Adrenal gland (tissue), 12 donors: ENCODE data around the gene FPR1. TPM values are rescaled to one million over a fixed set of nuclear protein-coding genes. Genes with fewer than 3 reads are reported as not detected.

Source experiments
- DNase-seq, 7 donors: peaks; one replicate each; pipeline ENCODE4 v3.0.0-alpha.2; 2019 to 2020
- H3K27ac ChIP-seq, 5 donors: fragments of 200-600 bp; sonication (generic) in 4 of 5; 1 replicate in 3 of 5; 2 replicates in 2 of 5; pipeline versions ENCODE4 v1.5.1 to v1.8.0; 2016 to 2020; ENCODE audit warnings: mild to moderate bottlenecking in 1 of 5
- H3K27me3 ChIP-seq: fragments of 200-600 bp; 2 replicates; pipeline ENCODE4 v1.8.0; 2021
- H3K36me3 ChIP-seq, 2 donors: fragments of 200-600 bp; replicated peaks in 1 of 2; 1 replicate in 1 of 2; 2 replicates in 1 of 2; pipeline versions ENCODE4 v1.5.1 to v1.8.0; 2018 to 2022
- H3K4me1 ChIP-seq, 2 donors: fragments of 200-600 bp; replicated peaks in 1 of 2; 1 replicate in 1 of 2; 2 replicates in 1 of 2; pipeline versions ENCODE4 v1.5.1 to v1.8.0; 2018 to 2021
- H3K4me3 ChIP-seq, 4 donors: fragments of 200-600 bp; sonication (generic) in 3 of 4; one replicate each; pipeline ENCODE4 v1.5.1; 2016 to 2018
- H3K9me3 ChIP-seq, 3 donors: fragments of 200-600 bp; sonication (generic) in 1 of 3; replicated peaks in 1 of 3; 1 replicate in 2 of 3; 2 replicates in 1 of 3; pipeline versions ENCODE4 v1.5.1 to v1.8.0; 2016 to 2021
- POLR2A ChIP-seq, 2 donors: fragments of 450-650 bp; IDR thresholded peaks; one replicate each; pipeline ENCODE4 v1.6.1; 2017; ENCODE audit warnings: antibody characterized with exemption in 2 of 2, mild to moderate bottlenecking in 2 of 2, moderate library complexity in 1 of 2
- WGBS, 4 donors: extraction: QIAGEN DNeasy Blood & Tissue Kit in 2 of 4; methylation state at CpG; one replicate each; pipeline versions ENCODE4 v1.1.5 to v1.1.7; 2013 to 2017; 5-methylcytosine and 5-hydroxymethylcytosine counted together
- intact Hi-C, 2 donors: fragments of 100-400 bp; cut with DNase I; formaldehyde crosslinking; loops; one replicate each; pipeline versions ENCODE4 v1.14.1 to v1.15.0; 2022 to 2023
- polyA plus RNA-seq, 3 donors: library from polyadenylated mRNA; stranded (reverse); fragments of 200-250 nt in 2 of 3; fragments of 350-450 nt in 1 of 3; fragmentation: Illumina TruSeq in 1 of 3; extraction: RNeasy Lipid Tissue Mini Kit (QIAGEN cat#74804) in 1 of 3; gene quantifications; one replicate each; pipeline ENCODE4 v1.2.3, GENCODE V29; 2013 to 2014
- total RNA-seq, 9 donors: library from RNA; depleted of rRNA in 4 of 9; stranded (reverse); fragments of >200 nt in 4 of 9; fragments of 120-200 nt in 1 of 9; fragmentation: NEBNext Ultra II Directional in 1 of 9; extraction: Animal tissue kit (Norgen Biotek cat#: 25700) in 1 of 9; gene quantifications; one replicate each; pipeline versions ENCODE4 v1.1.0 to v1.2.4, GENCODE V29; 2013 to 2023
- TF ChIP-seq, protein P1 (sequence below), 6 experiments: fragments of 450-650 bp in 4 of 6; fragments of 200-600 bp in 2 of 6; sonication (generic) in 1 of 6; IDR thresholded peaks; 1 replicate in 5 of 6; 2 replicates in 1 of 6; pipeline versions ENCODE4 v1.5.1 to v1.8.0; 2016 to 2021; ENCODE audit warnings: antibody characterized with exemption in 6 of 6, mild to moderate bottlenecking in 2 of 6, moderate library complexity in 1 of 6
- donor health status: healthy with polysubstance abuse.
- donor health status: Bipolar disorder and iron deficiency.
- donor health status: DM: yes; HTN: yes; CAD: no.
- donor health status: DM: no; HTN: no; CAD: no.
- donor health status: DM: no; HTN: no; CAD: no.
- donor health status: DM: yes; HTN: yes; CAD: no.

The FPR1 gene
- total and polyA plus RNA-seq, 12 donors, result 0.83 to 31.1 (median 13.4) TPM

DNA sequence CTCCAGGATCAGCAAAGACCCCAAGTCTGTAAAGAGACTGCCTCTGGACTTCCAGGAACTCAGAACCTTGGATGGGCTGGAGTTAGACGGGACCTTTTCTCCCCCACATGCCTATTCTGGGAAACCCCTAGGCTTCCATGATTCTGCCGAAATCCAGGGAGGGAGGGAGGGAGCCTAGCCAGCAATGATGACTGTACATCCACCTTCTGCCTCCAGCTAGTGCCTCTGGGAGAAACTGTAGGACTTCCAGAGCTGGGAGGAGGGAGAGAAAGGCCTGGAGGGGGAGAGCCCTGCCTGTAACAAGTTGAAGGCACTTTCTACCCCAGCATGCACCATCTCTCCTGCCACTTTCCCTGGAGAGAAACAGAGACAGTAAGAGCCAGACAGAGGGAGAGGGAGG is 21.9 kb downstream of the FPR1 start:
- DNase-seq, result no peak
- WGBS, 4 donors, result 67 to 89% (median 76%) methylated on average over 1 to 2 of the region's 2 CpGs

GRCh38 chr19:51727349-51727880 is 24.3 kb downstream of the FPR1 start:
- H3K4me1 ChIP-seq, result no peaks in the 10 kb centered on the region
- H3K4me3 ChIP-seq, result no peak overlapping the region
- H3K9me3 ChIP-seq, result no peaks in the 10 kb centered on the region
- intact Hi-C loops, result no loop called here
- TF ChIP-seq, protein P1, sequence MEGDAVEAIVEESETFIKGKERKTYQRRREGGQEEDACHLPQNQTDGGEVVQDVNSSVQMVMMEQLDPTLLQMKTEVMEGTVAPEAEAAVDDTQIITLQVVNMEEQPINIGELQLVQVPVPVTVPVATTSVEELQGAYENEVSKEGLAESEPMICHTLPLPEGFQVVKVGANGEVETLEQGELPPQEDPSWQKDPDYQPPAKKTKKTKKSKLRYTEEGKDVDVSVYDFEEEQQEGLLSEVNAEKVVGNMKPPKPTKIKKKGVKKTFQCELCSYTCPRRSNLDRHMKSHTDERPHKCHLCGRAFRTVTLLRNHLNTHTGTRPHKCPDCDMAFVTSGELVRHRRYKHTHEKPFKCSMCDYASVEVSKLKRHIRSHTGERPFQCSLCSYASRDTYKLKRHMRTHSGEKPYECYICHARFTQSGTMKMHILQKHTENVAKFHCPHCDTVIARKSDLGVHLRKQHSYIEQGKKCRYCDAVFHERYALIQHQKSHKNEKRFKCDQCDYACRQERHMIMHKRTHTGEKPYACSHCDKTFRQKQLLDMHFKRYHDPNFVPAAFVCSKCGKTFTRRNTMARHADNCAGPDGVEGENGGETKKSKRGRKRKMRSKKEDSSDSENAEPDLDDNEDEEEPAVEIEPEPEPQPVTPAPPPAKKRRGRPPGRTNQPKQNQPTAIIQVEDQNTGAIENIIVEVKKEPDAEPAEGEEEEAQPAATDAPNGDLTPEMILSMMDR (IDR thresholded peaks at IDR 0.05), result no peak
- no peak for TF ChIP-seq POLR2A (IDR thresholded peaks at IDR 0.05)
- H3K27ac ChIP-seq, result no peak overlapping the region
- no peak for DNase-seq
- H3K36me3 ChIP-seq, result no peaks in the 10 kb centered on the region
- WGBS, 4 donors, result 65 to 79% (median 71%) methylated on average over 7 of the region's 7 CpGs
- peaks cover 12% of the 10 kb centered on the region for H3K27me3 ChIP-seq

More for the DNA sequence above, 21.9 kb downstream of the FPR1 start:
- intact Hi-C loops, result no loop called here
- Histone ChIP-seq H3K4me1 (no peaks in the 10 kb centered on the region), H3K27me3 (peaks cover 16% of the 10 kb centered on the region), H3K9me3 (no peaks in the 10 kb centered on the region), H3K36me3 (no peaks in the 10 kb centered on the region), H3K27ac (no peak overlapping the region), H3K4me3 (no peak overlapping the region)
- TF ChIP-seq, protein P1 (IDR thresholded peaks at IDR 0.05), result no peak
- TF ChIP-seq POLR2A (IDR thresholded peaks at IDR 0.05), result no peak

GRCh38 chr19:51726049-51726448 is 25.6 kb downstream of the FPR1 start:
- intact Hi-C loops, result no loop called here
- peaks cover 12% of the 10 kb centered on the region for H3K27me3 ChIP-seq
- DNase-seq, result peak in 1 of 7 donors; percentile 20

GRCh38 chr19:51724543-51724942 is 27.1 kb downstream of the FPR1 start:
- Histone ChIP-seq H3K9me3 (no peaks in the 10 kb centered on the region), H3K4me3 (no peak overlapping the region), H3K27ac (no peak overlapping the region), H3K27me3 (peaks cover 26% of the 10 kb centered on the region), H3K4me1 (peaks cover 0 to under 1% of the 10 kb centered on the region in 2 donors), H3K36me3 (no peaks in the 10 kb centered on the region)
- no peak for TF ChIP-seq POLR2A (IDR thresholded peaks at IDR 0.05)
- TF ChIP-seq, protein P1 (IDR thresholded peaks at IDR 0.05), result no peak
- 30 to 38% (median 36%) methylated on average over 8 to 15 of the region's 15 CpGs for WGBS, 4 donors
- intact Hi-C loops, result no loop called here
- DNase-seq, result no peak

More at GRCh38 chr19:51726049-51726448, 25.6 kb downstream of the FPR1 start:
- Histone ChIP-seq H3K9me3 (no peaks in the 10 kb centered on the region), H3K4me1 (no peaks in the 10 kb centered on the region), H3K4me3 (no peak overlapping the region), H3K36me3 (no peaks in the 10 kb centered on the region), H3K27ac (no peak overlapping the region)
- WGBS, 4 donors, result 42 to 55% (median 48%) methylated on average over 4 to 14 of the region's 14 CpGs
- no peak for TF ChIP-seq POLR2A (IDR thresholded peaks at IDR 0.05)

DNA sequence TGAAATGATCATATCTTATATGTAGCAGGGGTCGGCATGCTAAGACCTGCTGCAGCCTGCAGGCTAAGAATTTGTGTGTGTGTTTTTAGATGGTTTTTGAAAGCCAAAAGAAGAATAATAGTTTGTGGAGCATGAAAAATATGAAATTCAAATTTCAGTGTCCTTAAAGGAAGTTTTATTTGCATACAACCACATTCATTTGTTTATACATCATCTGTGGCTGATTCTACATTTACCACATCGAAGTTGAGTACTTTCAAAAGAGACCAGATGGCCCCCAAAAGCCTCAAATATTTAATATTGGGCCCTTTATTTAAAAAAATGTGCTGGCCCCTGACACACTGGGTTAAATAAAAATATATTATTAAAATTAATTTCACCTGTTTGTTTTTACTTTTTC is 29.2 kb downstream of the FPR1 start:
- no peak for TF ChIP-seq POLR2A (IDR thresholded peaks at IDR 0.05)
- TF ChIP-seq, protein P1 (IDR thresholded peaks at IDR 0.05), result no peak
- Histone ChIP-seq H3K27ac (no peak overlapping the region), H3K4me3 (no peak overlapping the region), H3K9me3 (no peaks in the 10 kb centered on the region), H3K4me1 (peaks cover 3 to 4% of the 10 kb centered on the region in 2 donors), H3K36me3 (no peaks in the 10 kb centered on the region), H3K27me3 (peaks cover 38% of the 10 kb centered on the region)
- 61 to 74% (median 66%) methylated on average over 2 of the region's 2 CpGs for WGBS, 4 donors
- no peak for DNase-seq
- intact Hi-C loops, result no loop called here
